CD8-positive, alpha-beta memory T cell (primary cell): ENCODE measurements around the gene KCNA2. TPM values are rescaled to one million over a fixed set of nuclear protein-coding genes. Genes with fewer than 3 reads are reported as not detected.
A peak's percentile ranks its signal among the peaks of the same experiment; 100 is the strongest.

Source experiments
- CTCF ChIA-PET: fragments of 350-600 bp; sonication (Branson Sonifier 250); formaldehyde crosslinking; loops from one replicate; lab custom pipeline; 2021; ENCODE audit warnings: antibody characterized with exemption; lab: Charles Lee
- POLR2A ChIA-PET: fragments of 350-600 bp; sonication (Branson Sonifier 250); formaldehyde crosslinking; loops from one replicate; lab custom pipeline; 2021; ENCODE audit warnings: antibody characterized with exemption; lab: Charles Lee
- DNase-seq, 5 donors: peaks; one replicate each; pipeline versions ENCODE4 v3.0.0 to v3.0.0-alpha.2; 2020 to 2022; ENCODE audit warnings: mixed read lengths in 1 of 5
- H3K27ac ChIP-seq: one replicate; pipeline ENCODE4 v1.7.0; 2013; ENCODE audit warnings: low read depth, mild to moderate bottlenecking, low read length, moderate library complexity
- H3K27me3 ChIP-seq: 2 replicates; pipeline ENCODE4 v1.7.0; 2013; ENCODE audit warnings: low read length, mild to moderate bottlenecking; ENCODE audit not compliant: insufficient read depth, poor library complexity, severe bottlenecking
- H3K36me3 ChIP-seq: 2 replicates; pipeline ENCODE4 v1.7.0; 2013; ENCODE audit warnings: mild to moderate bottlenecking, low read length, moderate library complexity; ENCODE audit not compliant: insufficient read depth
- H3K4me1 ChIP-seq: 2 replicates; pipeline ENCODE4 v1.7.0; 2013; ENCODE audit warnings: mild to moderate bottlenecking, low read length, moderate library complexity; ENCODE audit not compliant: insufficient read depth
- H3K4me3 ChIP-seq: 2 replicates; pipeline ENCODE4 v1.7.0; 2013; ENCODE audit warnings: mild to moderate bottlenecking, low read length
- H3K9me3 ChIP-seq: 2 replicates; pipeline ENCODE4 v1.7.0; 2013; ENCODE audit warnings: mild to moderate bottlenecking, low read length
- H3K27ac Mint-ChIP-seq, 8 donors: one replicate each; pipeline ENCODE4 v1.8.0; 2020 to 2021; ENCODE audit warnings: mixed read lengths in 8 of 8, mild to moderate bottlenecking in 6 of 8, inconsistent platforms in 3 of 8, moderate library complexity in 3 of 8
- H3K27me3 Mint-ChIP-seq, 2 donors: one replicate each; pipeline ENCODE4 v1.8.0; 2020 to 2021; ENCODE audit warnings: mixed read lengths in 2 of 2, mild to moderate bottlenecking in 1 of 2, moderate library complexity in 1 of 2
- H3K36me3 Mint-ChIP-seq, 3 donors: one replicate each; pipeline ENCODE4 v1.8.0; 2020 to 2021; ENCODE audit warnings: mixed read lengths in 3 of 3, inconsistent platforms in 1 of 3, mild to moderate bottlenecking in 1 of 3
- H3K4me1 Mint-ChIP-seq, 3 donors: one replicate each; pipeline ENCODE4 v1.8.0; 2020 to 2021; ENCODE audit warnings: mixed read lengths in 3 of 3, inconsistent platforms in 1 of 3, mild to moderate bottlenecking in 1 of 3
- H3K4me3 Mint-ChIP-seq, 7 donors: one replicate each; pipeline ENCODE4 v1.8.0; 2020 to 2021; ENCODE audit warnings: mixed read lengths in 7 of 7, mild to moderate bottlenecking in 6 of 7, moderate library complexity in 4 of 7, inconsistent platforms in 2 of 7
- H3K9me3 Mint-ChIP-seq, 5 donors: one replicate each; pipeline ENCODE4 v1.8.0; 2020 to 2022; ENCODE audit warnings: mixed read lengths in 5 of 5, mild to moderate bottlenecking in 3 of 5, moderate library complexity in 2 of 5, inconsistent platforms in 1 of 5
- polyA plus RNA-seq: library from polyadenylated mRNA; unstranded; fragments of 300-500 nt; fragmentation: Illumina TruSeq; gene quantifications from one replicate; pipeline ENCODE4 v1.2.3, GENCODE V29; 2021
- total RNA-seq, 2 experiments: library from RNA; stranded (reverse); gene quantifications; one replicate each; pipeline ENCODE4 v1.2.3, GENCODE V29; 2021

The KCNA2 gene
- total and polyA plus RNA-seq, 3 experiments from 2014 or later, result 0.16 to 0.35 (median 0.24) TPM

DNA sequence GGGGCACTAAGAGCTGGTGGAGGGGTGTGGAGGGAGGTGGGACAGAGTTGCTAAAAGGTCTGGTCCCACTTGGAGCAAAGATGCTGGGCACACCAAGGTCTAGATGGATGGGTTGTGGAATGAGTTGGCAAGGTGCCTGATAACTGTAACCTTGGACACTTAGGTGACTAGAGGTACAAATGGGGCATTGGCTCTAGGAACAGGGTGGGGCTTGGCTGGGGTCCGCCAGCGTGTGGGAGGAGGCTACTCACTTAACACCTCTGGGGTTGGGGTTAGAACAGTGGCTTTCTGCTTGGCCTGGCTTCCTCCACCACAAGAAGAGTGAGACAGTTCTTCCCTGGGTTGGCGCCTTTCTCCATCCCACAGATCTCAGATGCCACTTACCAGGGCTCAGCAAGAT is 17.2 kb downstream of the KCNA2 start:
- Histone ChIP-seq H3K9me3 (no peaks in the 10 kb centered on the region), H3K27me3 (no peaks in the 10 kb centered on the region), H3K4me3 (no peak overlapping the region), H3K4me1 (no peaks in the 10 kb centered on the region), H3K36me3 (no peaks in the 10 kb centered on the region), H3K27ac (no peak overlapping the region)
- Mint-ChIP-seq H3K36me3 (peaks cover 0 to 1% (median 0%) of the 10 kb centered on the region in 3 donors), H3K4me3 (no peak overlapping the region), H3K9me3 (no peaks in the 10 kb centered on the region), H3K27ac (peak overlapping the region in 2 of 8 donors; percentile 21 to 41), H3K4me1 (peaks cover 3 to 4% (median 4%) of the 10 kb centered on the region in 3 donors), H3K27me3 (peaks cover 10 to 20% of the 10 kb centered on the region in 2 donors)
- POLR2A ChIA-PET, result no interaction called here
- CTCF ChIA-PET, result no interaction called here
- no peak for DNase-seq

GRCh38 chr1:110588486-110588885 is 17.7 kb downstream of the KCNA2 start:
- H3K4me3 ChIP-seq, result no peak overlapping the region
- ChIA-PET CTCF (no interaction called here), POLR2A (no interaction called here)
- no peaks in the 10 kb centered on the region for H3K27me3 ChIP-seq
- H3K27me3 Mint-ChIP-seq, result peaks cover 11 to 20% of the 10 kb centered on the region in 2 donors
- no peaks in the 10 kb centered on the region for H3K36me3 ChIP-seq
- H3K9me3 ChIP-seq, result no peaks in the 10 kb centered on the region
- no peaks in the 10 kb centered on the region for H3K4me1 ChIP-seq
- H3K4me3 Mint-ChIP-seq, result no peak overlapping the region
- peak overlapping the region in 1 of 8 donors; percentile 41 for H3K27ac Mint-ChIP-seq
- no peaks in the 10 kb centered on the region for H3K4me1 Mint-ChIP-seq
- H3K36me3 Mint-ChIP-seq, result peaks cover 0 to 1% (median 0%) of the 10 kb centered on the region in 3 donors
- no peak overlapping the region for H3K27ac ChIP-seq
- no peaks in the 10 kb centered on the region for H3K9me3 Mint-ChIP-seq
- DNase-seq, result no peak

GRCh38 chr1:110587906-110588305 is 18.3 kb downstream of the KCNA2 start:
- Mint-ChIP-seq H3K4me3 (no peak overlapping the region), H3K9me3 (no peaks in the 10 kb centered on the region), H3K4me1 (no peaks in the 10 kb centered on the region), H3K27me3 (peaks cover 13 to 20% of the 10 kb centered on the region in 2 donors), H3K36me3 (peaks cover 0 to 1% (median 0%) of the 10 kb centered on the region in 3 donors), H3K27ac (no peak overlapping the region)
- no peak overlapping the region for H3K27ac ChIP-seq
- CTCF ChIA-PET, result no interaction called here
- H3K4me1 ChIP-seq, result no peaks in the 10 kb centered on the region
- no peaks in the 10 kb centered on the region for H3K27me3 ChIP-seq
- H3K36me3 ChIP-seq, result no peaks in the 10 kb centered on the region
- no peak overlapping the region for H3K4me3 ChIP-seq
- H3K9me3 ChIP-seq, result no peaks in the 10 kb centered on the region
- no peak for DNase-seq
- POLR2A ChIA-PET, result no interaction called here

DNA sequence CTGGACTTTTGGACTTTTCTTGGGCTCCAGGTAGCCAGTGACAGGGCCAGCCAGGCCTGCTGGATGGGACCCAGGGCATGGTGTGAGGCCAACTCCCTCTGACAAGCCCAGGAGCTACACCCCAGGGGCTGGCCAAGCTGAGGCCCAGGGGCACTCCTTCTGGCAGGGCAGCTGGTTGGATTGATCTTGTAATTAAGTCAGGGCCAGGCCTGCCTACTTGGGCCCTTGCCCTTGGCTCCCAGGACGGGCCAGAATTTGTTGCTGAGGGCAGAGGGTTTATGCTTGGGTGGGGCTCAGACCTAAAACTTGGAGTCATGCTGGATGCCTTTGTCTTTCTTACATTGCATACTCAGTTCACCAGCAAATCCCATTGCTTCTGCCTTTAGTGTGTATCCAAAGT is 20.7 kb downstream of the KCNA2 start:
- no peaks in the 10 kb centered on the region for H3K4me1 ChIP-seq
- H3K36me3 ChIP-seq, result no peaks in the 10 kb centered on the region
- no peak for DNase-seq
- Mint-ChIP-seq H3K27me3 (peaks cover 13 to 20% of the 10 kb centered on the region in 2 donors), H3K27ac (no peak overlapping the region), H3K4me1 (no peaks in the 10 kb centered on the region), H3K9me3 (no peaks in the 10 kb centered on the region), H3K36me3 (no peaks in the 10 kb centered on the region), H3K4me3 (no peak overlapping the region)
- H3K27ac ChIP-seq, result no peak overlapping the region
- no peaks in the 10 kb centered on the region for H3K9me3 ChIP-seq
- CTCF ChIA-PET, result interaction anchor here (1.4 kb wide), 1 partner anchor 20 kb away, joined by 3 read pairs; the partner anchor contains the start of gene KCNA2
- no peaks in the 10 kb centered on the region for H3K27me3 ChIP-seq
- no peak overlapping the region for H3K4me3 ChIP-seq
- POLR2A ChIA-PET, result no interaction called here

DNA sequence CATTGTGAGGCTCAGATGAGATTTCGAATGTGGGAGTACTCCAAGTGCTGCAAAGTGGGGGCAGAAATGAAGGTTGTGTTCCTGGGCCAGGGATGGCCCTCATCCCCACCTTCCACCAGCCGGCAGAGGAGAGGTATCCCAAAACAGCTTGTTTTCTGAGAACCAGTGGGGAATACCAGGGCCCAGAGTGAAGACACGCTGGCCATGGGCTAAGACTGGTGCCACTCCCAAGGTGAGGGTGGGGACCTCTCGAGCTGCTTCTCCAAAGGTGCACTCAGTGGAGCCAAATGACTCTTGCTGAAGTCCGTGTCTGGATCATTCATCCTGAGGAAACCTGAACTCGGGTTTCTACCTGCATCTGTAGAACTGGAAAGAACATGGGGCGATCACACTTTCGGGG is 22.1 kb downstream of the KCNA2 start:
- no peaks in the 10 kb centered on the region for H3K9me3 Mint-ChIP-seq
- Histone ChIP-seq H3K27ac (no peak overlapping the region), H3K4me3 (no peak overlapping the region), H3K36me3 (no peaks in the 10 kb centered on the region), H3K4me1 (no peaks in the 10 kb centered on the region), H3K27me3 (peaks cover 4% of the 10 kb centered on the region), H3K9me3 (no peaks in the 10 kb centered on the region)
- H3K27ac Mint-ChIP-seq, result no peak overlapping the region
- H3K36me3 Mint-ChIP-seq, result no peaks in the 10 kb centered on the region
- POLR2A ChIA-PET, result no interaction called here
- CTCF ChIA-PET, result interaction anchor here (1.3 to 1.4 kb wide), 2 partner anchors 22 to 28 kb away, joined by 3 to 4 read pairs; partner anchors contain the start of gene KCNA2
- no peak overlapping the region for H3K4me3 Mint-ChIP-seq
- no peak for DNase-seq
- no peaks in the 10 kb centered on the region for H3K4me1 Mint-ChIP-seq
- peaks cover 12 to 25% of the 10 kb centered on the region in 2 donors for H3K27me3 Mint-ChIP-seq

GRCh38 chr1:110583505-110583904 is 22.7 kb downstream of the KCNA2 start:
- Histone ChIP-seq H3K4me3 (no peak overlapping the region), H3K27me3 (peaks cover 4% of the 10 kb centered on the region), H3K9me3 (no peaks in the 10 kb centered on the region), H3K4me1 (no peaks in the 10 kb centered on the region), H3K27ac (no peak overlapping the region), H3K36me3 (no peaks in the 10 kb centered on the region)
- Mint-ChIP-seq H3K4me1 (no peaks in the 10 kb centered on the region), H3K27me3 (peaks cover 15 to 25% of the 10 kb centered on the region in 2 donors), H3K4me3 (no peak overlapping the region), H3K9me3 (no peaks in the 10 kb centered on the region), H3K27ac (no peak overlapping the region), H3K36me3 (no peaks in the 10 kb centered on the region)
- CTCF ChIA-PET, result interaction anchor here (1.3 kb wide), 1 partner anchor 28 kb away, joined by 4 read pairs; no protein-coding TSS in a partner anchor
- DNase-seq, result no peak
- POLR2A ChIA-PET, result no interaction called here

- no peak overlapping the region for H3K4me3 Mint-ChIP-seq
- H3K36me3 Mint-ChIP-seq, result no peaks in the 10 kb centered on the region
- Histone ChIP-seq H3K4me1 (no peaks in the 10 kb centered on the region), H3K36me3 (no peaks in the 10 kb centered on the region), H3K9me3 (no peaks in the 10 kb centered on the region), H3K4me3 (no peak overlapping the region), H3K27me3 (peaks cover 4% of the 10 kb centered on the region), H3K27ac (no peak overlapping the region)
- DNase-seq, result no peak
- no peaks in the 10 kb centered on the region for H3K4me1 Mint-ChIP-seq
- H3K27me3 Mint-ChIP-seq, result peaks cover 14 to 19% of the 10 kb centered on the region in 2 donors
- no peak overlapping the region for H3K27ac Mint-ChIP-seq
- H3K9me3 Mint-ChIP-seq, result no peaks in the 10 kb centered on the region
- CTCF ChIA-PET, result interaction anchor here (1.4 to 1.6 kb wide), 3 partner anchors 9 to 27 kb away, joined by 3 to 5 read pairs (median 3); no protein-coding TSS in a partner anchor
- POLR2A ChIA-PET, result no interaction called here
Measured at GRCh38 chr1:110582378-110582777, 23.8 kb downstream of the KCNA2 start.

DNA sequence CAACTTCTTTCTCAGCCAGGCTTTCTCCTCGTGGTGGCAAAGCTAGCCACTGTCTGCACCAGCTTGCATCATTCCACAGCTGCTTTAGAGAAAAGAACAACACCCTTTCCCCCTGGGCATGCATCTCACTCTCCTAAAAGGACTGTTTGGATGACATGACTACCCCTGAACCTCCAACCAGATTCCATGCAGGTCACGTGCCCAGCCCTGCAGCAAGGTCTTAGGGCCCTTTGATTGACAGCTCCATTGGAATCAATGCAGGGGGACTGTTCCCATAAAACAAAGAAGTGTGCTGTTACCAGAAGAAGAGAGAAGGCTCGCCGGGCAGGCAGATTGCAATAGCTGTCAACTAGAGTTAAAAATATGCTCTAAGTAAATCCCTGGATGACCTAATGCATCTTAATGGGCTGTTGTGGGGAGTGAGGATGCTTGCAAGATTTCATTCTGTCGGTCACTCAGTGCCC is 24.4 kb downstream of the KCNA2 start:
- Histone ChIP-seq H3K4me3 (no peak overlapping the region), H3K27me3 (peaks cover 4% of the 10 kb centered on the region), H3K9me3 (no peaks in the 10 kb centered on the region), H3K36me3 (no peaks in the 10 kb centered on the region), H3K27ac (no peak overlapping the region), H3K4me1 (no peaks in the 10 kb centered on the region)
- Mint-ChIP-seq H3K4me1 (no peaks in the 10 kb centered on the region), H3K9me3 (no peaks in the 10 kb centered on the region), H3K4me3 (no peak overlapping the region), H3K27ac (no peak overlapping the region), H3K27me3 (peaks cover 12 to 14% of the 10 kb centered on the region in 2 donors), H3K36me3 (no peaks in the 10 kb centered on the region)
- DNase-seq, result no peak
- CTCF ChIA-PET, result interaction anchor here (1.1 to 1.6 kb wide), 4 partner anchors 8 to 28 kb away, joined by 3 to 5 read pairs (median 3); no protein-coding TSS in a partner anchor
- POLR2A ChIA-PET, result no interaction called here
